Stimulated activated CD8-positive, alpha-beta memory T cell treated with anti-CD3 and anti-CD28 coated beads, Interleukin-15, amount 100 ng/mL, for 24 hours (primary cell): ENCODE data around the gene MRPL24.
A peak's percentile ranks its signal among the peaks of the same experiment; 100 is the strongest.

Experiments used
- DNase-seq: peaks from one replicate; pipeline ENCODE4 v3.0.0-alpha.2; 2020; ENCODE audit warnings: low read depth

The MRPL24 gene

GRCh38 chr1:156709757-156710489 is 31.0 kb downstream of the MRPL24 start:
- DNase-seq = no peak

GRCh38 chr1:156709031-156709430 is 31.9 kb downstream of the MRPL24 start:
- DNase-seq = no peak

DNA sequence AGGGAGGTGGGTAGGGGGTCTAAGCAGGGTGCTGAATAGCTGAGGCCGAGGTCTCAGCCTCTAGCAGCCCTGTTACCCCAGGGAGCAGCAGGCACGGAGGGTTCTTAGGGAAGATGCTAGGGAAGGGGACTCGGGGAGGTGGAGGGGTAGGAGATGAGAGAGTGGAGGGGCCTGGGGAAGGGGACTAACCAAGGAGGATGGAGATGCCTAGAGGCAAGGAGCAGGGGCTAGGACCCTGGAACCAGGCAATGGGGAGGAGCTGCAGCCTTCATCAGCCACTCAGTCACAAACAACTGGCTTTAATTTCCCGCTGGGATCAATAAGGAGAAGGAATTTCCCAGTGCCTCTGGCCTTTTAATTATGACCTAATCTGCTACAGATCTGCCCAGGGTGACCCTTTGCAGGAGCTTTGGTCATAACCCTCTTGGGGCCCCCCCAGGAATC is 32.6 kb downstream of the MRPL24 start:
- no peak for DNase-seq

GRCh38 chr1:156707417-156708217 is 33.3 kb downstream of the MRPL24 start:
- DNase-seq = no peak

DNA sequence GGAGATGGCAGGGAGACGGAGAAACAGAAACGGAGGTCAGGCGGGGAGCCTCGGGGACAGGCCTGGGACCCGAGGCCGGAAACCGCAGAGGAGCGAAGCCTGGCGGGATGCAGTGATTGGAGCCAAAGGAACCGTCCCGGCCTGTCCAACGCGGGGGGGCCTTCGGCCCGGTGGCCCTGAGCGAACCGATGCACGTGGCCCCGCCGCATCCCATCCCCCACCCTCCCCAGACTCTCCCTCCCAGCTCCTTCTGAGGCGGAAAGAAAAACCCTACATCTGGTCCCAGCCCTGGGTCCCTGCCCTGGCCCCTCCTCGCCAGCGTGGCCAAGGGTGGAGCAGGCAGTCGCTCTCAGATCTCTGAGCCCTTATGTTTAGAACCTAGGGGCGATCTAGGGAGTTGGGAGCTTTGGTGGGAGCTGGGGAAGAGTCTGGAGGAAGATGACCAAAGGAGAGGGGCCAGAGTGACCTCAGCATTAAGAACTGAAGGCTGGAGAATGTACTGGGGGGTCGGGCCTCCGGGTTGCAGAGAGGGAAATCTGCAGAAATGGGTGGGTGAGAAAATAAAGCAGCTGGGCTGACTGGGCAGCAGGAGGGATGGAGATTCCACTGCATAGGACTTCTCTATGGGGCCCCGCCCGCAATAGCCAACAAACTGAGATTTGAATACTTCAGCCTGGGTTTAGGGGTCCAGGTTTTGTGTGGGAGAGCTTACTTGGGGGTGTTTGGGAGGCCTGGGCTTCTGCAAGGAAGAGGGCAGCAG is 34.1 kb downstream of the MRPL24 start:
- DNase-seq = no peak

DNA sequence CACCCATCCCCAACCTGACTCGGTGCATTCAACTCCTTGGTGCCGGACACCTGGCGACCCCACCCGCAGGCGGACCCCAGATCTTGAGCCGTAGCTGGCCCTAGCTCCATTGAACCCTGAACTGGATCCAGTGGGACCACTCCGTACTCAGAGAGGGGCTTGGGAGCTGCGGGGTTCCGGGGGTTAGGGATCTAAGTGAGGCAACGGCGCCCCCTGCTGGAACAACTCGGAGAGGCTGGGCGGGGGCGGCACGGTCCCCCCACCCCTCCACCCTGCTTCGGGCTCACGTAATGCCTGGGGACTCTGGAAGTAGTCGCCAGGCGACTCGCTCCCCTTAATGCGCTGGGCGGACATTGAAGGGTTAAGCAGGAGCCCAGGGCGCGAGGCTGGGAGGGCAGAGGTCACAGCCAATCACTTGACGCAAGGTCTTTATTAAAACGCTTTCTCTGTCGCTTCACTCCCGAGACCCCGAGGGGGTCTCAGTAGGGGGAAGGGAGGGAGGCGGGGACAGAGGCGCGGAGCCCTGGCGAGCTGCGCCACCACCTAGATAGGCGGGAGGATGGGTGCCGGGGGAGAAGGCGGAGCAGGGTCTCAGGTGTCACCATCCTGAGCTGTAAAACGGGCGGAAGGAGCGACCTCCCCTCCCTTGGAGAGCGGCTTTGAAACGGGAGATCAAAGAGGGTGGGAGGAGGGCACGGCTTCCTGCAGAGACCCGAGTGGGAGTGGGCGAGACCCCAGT is 34.8 kb downstream of the MRPL24 start:
- DNase-seq = peak; percentile 57

GRCh38 chr1:156705321-156705917 is 35.5 kb downstream of the MRPL24 start, which contains the start of gene CRABP2:
Gene CRABP2, minus strand, starts transcription at chr1:156705583. Its CDS starts 137 bp downstream, at chr1:156705446.
- no peak for DNase-seq

DNA sequence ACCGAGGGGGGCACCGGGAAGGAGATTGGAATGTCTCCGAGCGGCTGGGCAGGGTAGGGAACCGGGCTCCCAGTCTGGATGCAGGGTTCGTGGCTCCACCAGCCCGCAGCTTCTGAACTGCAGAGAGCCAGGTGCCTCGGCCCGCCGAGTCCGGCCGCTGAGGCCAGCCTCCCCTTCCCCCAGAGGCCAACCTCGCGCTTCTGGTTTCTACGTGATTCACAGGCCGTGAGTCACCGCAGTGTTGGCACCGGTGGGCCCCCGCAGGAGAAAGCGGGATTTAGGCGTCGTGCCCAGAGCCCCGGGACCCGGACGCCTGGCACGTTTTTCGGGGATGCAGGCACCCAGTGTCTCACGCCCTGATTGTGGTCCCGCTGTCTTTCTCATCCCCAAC is 36.0 kb downstream of the MRPL24 start:
- DNase-seq = no peak

GRCh38 chr1:156704166-156704711 is 36.6 kb downstream of the MRPL24 start:
- no peak for DNase-seq

GRCh38 chr1:156703741-156704140 is 37.1 kb downstream of the MRPL24 start:
- no peak for DNase-seq

DNA sequence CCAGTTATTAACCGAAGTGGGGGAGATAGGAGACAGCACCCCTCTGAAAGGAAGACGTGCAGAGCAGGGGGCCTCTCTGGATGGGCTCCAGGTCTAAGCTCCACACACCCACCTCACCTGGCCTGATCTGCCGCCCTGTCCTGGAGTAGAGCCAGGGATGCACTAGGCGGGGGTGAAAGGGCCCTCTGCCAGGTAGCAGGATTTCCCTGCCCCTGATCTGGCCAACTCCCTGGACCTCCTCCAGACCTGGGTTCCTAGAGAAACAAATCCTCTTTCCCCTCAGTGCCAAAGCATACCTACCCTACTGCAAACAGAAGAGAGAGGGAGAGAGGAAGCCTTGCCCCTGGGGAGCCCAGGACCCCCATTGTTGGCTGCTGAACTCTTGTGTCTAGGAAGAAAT is 37.6 kb downstream of the MRPL24 start:
- no peak for DNase-seq

- no peak for DNase-seq
These were observed 40.0 kb downstream of the MRPL24 start for GRCh38 chr1:156700736-156701531.

DNA sequence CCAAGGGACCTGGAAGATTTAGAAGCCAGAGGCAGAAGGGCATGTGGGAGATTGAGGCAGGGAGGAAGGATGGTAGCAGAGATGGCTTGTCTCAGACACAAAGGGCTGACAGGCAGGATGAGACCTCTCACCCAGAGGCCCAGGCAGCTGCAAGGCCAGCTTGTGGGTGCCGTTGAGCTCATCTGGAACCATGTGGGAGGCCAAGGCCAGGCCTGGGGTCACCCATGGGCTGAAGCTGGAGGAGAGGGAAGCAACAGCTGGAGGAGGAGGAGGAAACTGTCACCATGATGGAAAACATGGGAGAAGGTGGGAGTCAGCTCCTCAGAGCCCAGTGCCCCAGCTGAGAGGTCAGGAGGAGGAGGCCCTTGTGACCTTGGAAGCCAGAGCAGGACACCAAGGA is 41.9 kb downstream of the MRPL24 start:
- DNase-seq = no peak

DNA sequence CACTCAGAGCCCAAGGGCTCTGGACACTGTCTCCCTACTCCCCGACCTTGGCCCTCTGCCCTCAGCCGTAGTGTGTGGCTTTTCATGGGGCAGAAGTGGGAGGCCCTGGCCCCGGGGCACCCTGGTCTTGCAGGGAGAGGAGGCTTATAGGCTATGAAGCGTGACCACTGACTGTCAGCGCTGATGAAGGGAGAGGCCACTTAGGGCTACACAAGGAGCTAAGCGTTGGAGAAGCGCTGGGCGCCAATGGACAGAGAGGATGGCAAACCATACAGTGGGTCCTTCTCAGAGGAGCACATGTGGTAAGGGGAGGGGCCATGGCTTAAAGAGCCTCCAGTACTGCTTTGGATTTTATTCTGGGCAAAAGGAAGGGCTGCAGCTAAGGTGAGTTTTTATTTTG is 43.4 kb downstream of the MRPL24 start:
- DNase-seq = no peak

- no peak for DNase-seq
These were observed 44.1 kb downstream of the MRPL24 start for GRCh38 chr1:156696755-156697154.

DNA sequence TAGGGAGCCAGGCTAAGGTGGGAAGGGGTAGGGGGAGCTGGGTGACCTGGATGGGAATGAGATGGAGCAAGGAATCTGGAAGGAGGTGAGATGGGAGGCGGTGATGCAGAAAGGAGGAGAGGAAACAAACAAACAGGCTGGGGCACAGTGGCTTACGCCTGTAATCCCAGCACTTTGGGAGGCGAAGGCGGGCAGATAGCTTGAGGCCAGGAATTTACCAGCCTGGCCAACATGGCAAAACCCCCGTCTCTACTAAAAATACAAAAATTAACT is 46.3 kb downstream of the MRPL24 start:
- DNase-seq = no peak

- no peak for DNase-seq
These were observed 46.8 kb downstream of the MRPL24 start for GRCh38 chr1:156693848-156694689.

- DNase-seq = no peak
These were observed 47.7 kb downstream of the MRPL24 start for GRCh38 chr1:156692925-156693847.
